22Rv1 (cell line): ENCODE results near the gene HSPA9.

ENCODE experiments used
- CTCF ChIP-seq: fragments of 450-650 bp; IDR thresholded peaks from 2 replicates; pipeline ENCODE4 v1.5.1; 2017; ENCODE audit warnings: mild to moderate bottlenecking
- ZFX ChIP-seq: fragments of 450-650 bp; IDR thresholded peaks from 2 replicates; pipeline ENCODE4 v1.6.1; 2017; ENCODE audit warnings: antibody characterized with exemption, borderline replicate concordance

- TF ChIP-seq CTCF: no peak
- TF ChIP-seq ZFX: no peak
These were observed 22.6 kb upstream of the HSPA9 start for GRCh38 chr5:138597661-138598400.
